Erythroblast (primary cell): ENCODE measurements around the gene KRT76.

Experiments
- DNase-seq, 2 experiments: peaks; one replicate each; lab custom pipeline; 2025; lab: John Stamatoyannopoulos, UW
- GATA1 ChIP-seq: IDR thresholded peaks from 2 replicates; pipeline ENCODE4 v1.6.1; 2011; ENCODE audit warnings: low read depth, mild to moderate bottlenecking, control low read depth, low read length, moderate library complexity
- POLR2A ChIP-seq: IDR thresholded peaks from 2 replicates; pipeline ENCODE4 v1.6.1; 2011; ENCODE audit warnings: mild to moderate bottlenecking, low read length

The KRT76 gene

DNA sequence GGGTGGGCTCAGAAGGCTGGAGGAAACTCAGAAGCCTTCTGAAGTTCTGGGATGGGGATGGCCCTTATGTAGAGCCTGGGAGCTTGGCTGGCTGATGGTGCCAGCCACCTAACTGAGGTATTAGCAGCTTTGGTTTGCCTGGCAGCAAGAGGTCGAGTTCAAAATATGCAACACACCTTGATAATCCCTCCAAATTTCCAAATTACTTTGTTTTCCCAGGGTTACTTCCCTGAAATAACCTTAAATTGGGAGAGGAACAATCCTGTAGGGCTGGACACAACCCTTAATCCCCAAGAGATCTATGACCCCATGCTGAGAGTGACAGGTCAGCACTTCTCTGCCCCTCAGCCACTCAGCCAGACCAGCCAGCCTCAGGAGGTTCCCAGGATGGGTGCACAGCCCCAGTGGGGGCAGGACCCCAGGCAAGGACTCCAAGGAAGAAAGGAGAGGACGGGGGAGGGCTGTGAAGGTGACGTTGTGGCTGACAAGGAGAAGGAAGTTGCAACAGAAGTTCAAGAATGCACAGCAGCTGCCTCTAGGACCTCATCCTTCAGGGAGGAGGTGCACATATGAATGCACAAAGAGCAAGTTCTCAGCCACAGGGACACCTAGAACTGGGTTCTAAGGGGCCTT, 55.2 kb downstream of the KRT76 start:
- TF ChIP-seq POLR2A (no peak), GATA1 (no peak)
- no peak for DNase-seq

DNA sequence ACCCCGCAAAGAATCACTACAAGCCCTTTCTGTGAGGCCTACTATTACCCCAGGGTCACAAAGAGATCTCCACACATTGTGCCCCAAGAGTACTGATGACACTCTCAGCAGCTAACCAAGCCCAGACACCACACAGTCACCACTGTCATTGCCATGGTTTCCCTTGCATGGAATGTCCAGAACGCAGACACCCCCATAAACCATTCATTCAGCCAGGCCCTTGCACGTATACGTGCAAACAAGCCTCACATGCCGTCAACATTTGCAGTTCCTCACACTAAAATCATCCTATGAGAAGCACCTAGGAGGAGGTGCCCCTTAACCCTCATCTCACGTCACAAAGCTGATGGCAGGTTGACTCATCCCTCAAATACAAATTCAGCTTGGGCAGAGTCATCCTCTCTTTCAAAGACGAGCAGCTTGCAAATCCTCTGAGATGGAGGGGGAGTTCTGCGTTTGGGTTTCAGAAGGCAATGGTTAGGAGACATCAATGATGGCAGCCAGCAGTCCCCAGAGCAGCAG, 56.7 kb downstream of the KRT76 start:
- no peak for DNase-seq
- TF ChIP-seq GATA1 (no peak), POLR2A (no peak)
